HG03571 (cell line): Measurements from ENCODE around the gene HNRNPA3.
"Not testable (repeated sequence)": the region's sequence is repeated elsewhere in the genome, so short reads cannot be mapped to it uniquely, and the experiment has no call there.

ENCODE experiments used
- ATAC-seq: cut with Tn5 transposase; IDR thresholded peaks from one replicate; pipeline ENCODE4 v1.9.1; 2021; ENCODE audit not compliant: unreplicated experiment

The HNRNPA3 gene

DNA sequence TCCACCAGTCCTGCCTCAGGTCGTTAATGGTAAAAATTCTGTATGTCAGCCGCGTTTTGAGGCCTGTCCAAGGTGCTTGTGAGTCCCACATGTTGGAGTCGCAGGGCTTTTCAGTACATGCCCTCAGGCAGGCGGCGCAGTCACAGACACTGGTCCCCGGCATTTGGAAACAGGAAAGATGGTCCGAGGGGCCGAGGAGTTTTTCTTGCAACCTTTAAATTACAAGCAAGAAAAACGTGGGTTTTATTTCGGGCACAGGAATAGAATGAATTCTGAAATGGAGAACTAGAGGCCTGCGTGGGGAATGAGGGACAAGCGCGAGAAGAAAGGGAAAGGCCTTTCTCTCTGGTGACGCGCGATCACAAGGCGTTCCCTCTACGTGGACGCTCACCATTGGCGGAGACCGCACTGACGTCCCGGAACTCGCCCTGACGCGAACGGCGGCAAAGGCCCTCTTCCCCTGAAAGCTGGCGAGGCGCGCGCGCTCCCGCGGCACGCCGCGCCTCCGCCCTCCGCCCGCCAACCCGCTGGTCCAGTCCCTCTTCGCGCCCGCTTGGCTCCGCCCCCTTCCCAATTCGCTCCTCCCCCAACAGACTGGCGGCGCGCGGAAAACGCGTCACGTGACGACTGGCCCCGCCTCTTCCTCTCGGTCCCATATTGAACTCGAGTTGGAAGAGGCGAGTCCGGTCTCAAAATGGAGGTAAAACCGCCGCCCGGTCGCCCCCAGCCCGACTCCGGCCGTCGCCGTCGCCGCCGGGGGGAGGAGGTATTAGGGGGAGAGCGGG, at the start of gene HNRNPA3:
Gene HNRNPA3 (plus strand): TSS at position 689 of the 785 bp plus-strand sequence. CDS start 6 bp downstream, at position 695.
- peak; percentile 90 for ATAC-seq

GRCh38 chr2:177164131-177164530, 48.5 kb upstream of the HNRNPA3 start:
- no peak for ATAC-seq

- ATAC-seq, result peak; percentile 63
These were observed 48.0 kb upstream of the HNRNPA3 start for GRCh38 chr2:177164584-177165052.

- ATAC-seq, result no peak
These were observed 47.5 kb upstream of the HNRNPA3 start for GRCh38 chr2:177165061-177165583.

DNA sequence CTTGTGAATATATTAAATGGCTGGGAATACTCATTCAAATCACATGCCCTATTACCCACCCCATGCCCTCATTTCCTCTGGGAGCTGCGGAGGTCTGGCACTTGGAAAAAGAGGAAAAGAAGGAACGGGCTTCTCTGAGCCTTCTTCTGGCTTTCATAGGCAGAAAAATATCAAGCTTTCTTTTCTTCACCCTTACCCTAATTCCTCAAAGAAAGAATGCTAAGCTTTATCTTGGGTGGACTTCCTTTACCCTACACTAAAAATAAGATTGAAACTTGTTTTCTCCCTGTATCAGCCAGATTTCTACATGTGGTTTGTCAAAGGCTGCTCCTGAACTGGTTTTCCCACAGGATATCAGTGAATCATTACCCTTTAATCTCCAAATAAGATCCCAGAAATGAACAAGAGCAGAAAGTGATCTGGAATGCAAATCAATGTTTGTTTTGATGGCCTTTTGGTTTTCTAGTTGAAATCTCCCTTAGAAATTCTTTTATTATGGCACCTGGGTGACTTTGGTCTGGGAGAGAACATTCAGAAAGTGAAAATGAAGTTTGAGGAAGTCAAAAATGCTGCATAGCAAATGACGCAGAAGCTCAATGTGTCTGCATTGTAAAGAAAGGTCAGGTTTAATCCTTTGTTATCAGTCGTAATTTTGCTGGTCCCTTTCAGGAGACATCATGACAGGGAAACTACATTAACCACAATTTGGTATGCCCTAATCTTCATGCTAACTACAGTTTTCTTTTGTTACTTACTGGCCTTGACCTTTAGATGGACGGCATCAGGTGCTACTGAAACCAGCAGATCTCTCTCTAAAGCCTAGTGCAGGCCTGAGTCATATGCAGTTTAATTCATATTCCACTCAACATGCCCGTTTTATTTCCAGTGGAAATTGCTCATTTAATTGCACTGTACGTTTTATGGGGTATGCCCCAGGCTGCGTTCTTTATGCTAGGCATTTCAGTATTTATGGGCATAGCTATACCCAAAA, 46.6 kb upstream of the HNRNPA3 start:
- ATAC-seq, result peak; percentile 49

GRCh38 chr2:177169810-177170514, 42.6 kb upstream of the HNRNPA3 start:
- peak; percentile 59 for ATAC-seq

DNA sequence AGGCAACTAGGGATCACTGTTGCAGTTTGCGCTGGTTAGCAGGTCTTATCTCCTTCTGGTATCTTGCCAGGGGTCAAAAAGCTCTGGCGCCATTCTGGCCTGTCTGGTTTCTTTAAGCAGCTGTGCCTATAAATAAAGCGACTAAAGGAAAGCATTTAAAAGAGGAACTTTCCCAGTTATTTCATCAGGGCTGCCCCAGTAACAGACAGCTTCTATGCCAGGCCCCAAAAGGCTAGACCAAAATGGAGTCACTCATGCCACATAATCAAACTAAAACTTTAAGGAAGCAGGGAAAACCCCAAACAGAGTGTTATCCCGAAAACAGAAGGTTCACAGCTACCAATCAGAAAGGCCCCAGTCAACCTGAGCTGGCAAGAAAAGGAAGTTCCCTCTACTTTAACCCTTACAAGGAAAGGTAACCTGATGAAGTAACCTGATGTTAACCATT, 41.2 kb upstream of the HNRNPA3 start:
- ATAC-seq, result no peak

DNA sequence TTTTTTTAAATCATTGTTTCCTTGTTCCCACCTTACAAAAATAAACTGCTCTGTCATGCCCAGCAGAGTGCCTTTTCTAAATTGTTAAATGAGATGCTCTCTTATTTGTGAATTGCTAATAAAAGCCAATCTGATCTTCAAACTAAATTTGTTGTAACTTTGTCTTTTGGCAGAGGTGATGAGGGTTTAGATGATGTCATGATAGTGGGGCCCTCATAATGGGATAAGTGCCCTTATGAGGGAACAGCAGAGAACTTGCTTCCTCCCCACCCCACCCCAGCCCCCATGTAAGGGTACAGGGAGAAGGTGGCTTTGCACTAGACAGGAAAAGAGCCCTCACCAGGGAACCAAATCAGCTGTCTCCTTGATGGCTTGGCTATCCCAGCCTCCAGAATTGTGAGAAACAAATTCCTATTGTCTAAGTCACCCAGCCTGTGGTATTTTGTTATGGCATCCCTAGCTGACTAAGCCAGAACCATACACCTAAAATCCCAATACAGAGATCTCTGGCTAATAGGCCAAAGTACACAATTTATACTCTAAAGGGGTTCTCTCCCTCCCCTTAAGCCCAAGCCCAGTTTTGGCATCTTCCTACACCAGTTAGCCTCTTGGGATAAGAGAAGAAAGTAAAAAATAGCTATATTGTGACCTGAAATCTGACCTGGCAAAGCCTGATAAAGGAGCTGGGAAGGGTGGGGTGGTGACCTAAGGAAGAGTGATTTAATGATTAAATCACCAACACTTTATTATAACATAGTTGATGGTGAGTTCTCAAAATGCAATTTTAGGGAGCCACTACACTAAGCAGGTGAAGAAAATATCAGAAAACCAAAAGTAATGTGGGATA, 40.3 kb upstream of the HNRNPA3 start:
- ATAC-seq, result no peak

DNA sequence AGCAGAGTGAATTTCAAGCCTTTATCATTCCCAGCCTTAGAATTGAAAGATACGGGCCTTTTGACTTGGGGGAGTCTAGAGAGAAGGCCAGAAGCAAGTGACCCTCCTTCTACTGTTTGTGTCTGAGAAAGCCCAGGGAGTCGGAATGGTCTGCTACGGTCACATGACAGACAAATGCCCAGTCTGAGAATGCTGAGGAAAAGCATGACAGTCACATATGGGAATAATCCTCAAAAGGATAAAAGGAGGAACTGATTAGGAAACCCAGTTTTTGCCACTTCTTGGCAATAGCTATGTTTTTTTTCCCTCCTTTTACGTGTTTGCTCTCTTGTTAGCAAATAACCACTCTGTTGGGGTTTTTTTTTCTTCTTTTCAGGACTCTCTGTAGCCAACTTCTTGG, 38.1 kb upstream of the HNRNPA3 start:
- ATAC-seq, result no peak

DNA sequence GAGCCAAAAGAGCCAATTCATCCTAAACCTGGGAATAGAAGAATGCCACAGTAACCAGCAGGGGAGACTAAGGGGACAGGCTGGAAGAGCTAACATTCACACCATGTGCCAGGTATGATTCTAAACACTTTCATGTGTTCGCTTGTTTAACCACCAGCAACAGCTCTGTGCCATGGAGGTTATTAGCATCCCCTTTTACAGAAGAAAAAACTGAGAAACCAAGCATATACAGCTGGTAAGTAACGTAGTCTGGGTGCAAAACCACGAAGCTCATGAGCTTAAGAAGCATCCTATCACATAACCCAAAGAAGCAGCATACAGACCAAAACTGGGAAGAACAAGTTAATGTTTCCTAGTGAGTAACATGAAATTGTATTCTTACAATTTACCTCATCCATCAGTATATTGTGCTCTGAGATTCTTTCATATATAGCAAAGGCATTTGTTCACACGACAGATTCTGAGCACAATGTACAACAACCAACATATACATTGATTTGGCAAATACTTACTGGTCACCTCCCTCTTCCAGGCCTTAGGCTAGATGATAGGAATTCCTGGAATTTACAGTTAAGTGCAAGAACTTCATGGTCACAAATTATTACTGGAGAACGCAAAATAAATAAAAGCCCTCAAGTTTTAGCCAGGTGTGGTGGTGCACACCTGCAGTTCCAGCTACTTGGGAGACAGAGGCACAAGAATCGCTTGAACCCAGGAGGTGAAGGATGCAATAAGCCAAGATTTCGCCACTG, 36.5 kb upstream of the HNRNPA3 start:
- ATAC-seq, result no peak

DNA sequence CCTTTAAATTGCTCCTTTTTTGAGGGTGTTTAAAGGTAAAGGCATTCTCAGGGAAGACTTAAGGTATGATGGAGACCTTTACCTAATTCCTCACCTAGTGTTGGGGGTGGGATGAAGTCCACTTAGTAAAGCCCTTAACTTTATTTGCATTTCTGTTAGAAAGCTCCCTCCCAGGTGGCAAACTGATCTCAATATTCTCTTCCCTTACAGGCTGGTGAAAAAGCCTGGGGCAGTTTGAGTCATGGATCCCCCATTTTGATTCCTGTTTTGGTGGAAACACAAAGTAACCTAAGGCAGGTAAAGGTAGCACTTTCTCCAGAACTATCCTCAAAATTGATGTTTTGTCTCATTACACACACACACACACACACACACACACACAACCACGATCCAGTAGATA, 33.8 kb upstream of the HNRNPA3 start:
- no peak for ATAC-seq

- no peak for ATAC-seq
These were observed 33.4 kb upstream of the HNRNPA3 start for GRCh38 chr2:177179227-177179626.

DNA sequence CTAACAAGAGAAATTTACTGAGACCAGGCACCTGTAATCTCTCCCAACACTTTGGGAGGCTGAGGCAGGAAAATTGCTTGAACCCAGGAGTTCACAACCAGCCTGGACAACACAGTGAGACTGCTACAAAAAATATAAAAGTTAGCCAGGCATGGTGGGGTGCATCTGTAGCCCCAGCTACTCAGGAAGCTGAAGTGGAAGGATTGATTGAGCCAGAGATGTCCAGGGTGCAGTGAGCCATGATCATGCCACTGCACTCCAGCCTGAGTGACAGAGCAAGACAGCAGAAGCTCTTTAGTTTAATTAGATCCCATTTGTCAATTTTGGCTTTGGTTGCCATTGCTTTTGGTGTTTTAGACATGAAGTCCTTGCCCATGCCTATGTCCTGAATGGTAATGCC, 32.9 kb upstream of the HNRNPA3 start:
- ATAC-seq, result not testable (repeated sequence)

GRCh38 chr2:177180269-177181000, 32.2 kb upstream of the HNRNPA3 start:
- no peak for ATAC-seq

DNA sequence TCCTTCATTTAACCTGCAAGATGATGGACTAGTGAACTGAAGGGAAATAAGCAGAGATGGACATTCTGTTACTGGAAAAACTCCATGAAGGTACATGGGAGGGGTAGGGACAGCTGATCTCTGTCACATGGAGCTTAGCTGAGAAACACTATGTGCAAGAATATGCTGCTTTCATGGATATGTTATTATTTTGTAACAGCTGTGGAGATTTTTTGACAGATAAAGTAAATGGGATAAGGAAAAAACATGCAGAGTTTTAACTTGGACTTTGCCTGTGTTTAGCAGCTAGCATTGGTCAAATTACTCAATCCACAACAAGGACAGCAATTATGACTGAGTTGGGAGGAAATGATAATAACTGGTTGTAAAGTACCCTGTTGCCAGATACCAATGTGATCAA, 28.7 kb upstream of the HNRNPA3 start:
- ATAC-seq, result no peak

GRCh38 chr2:177184606-177185005, 28.0 kb upstream of the HNRNPA3 start:
- ATAC-seq, result no peak

GRCh38 chr2:177186038-177186437, 26.6 kb upstream of the HNRNPA3 start:
- not testable (repeated sequence) for ATAC-seq

DNA sequence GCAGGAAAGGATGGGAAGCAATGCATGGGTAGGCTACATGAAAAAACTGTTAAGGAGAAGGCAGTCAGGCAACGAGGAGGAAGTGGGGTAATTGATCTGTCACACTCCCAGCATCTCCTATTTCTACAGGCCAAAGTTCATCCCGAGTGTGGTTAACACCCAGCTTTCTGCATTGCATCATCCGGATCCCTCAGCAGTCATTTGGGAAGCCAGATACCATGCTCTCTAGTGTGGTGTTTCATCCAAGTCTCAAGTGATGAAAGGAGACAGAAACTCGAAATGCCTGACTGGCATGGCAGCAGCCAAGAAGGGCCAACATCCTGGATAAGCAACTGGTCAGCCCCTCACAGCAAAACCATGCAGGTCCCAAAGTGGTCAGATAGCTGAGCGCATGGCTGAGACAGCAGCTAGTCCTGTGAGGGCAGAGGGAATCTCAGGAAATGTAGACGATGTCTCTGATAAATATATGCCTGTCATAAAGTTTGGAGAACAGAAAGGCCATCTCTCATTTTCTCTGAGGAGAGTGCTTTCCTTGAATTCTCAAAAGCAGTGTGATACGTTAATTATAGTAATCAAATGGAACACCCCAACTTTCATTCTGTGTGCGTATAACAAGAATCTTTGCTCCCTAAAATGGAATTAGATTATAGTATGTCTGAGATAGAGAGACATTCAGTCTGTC, 24.8 kb upstream of the HNRNPA3 start:
- ATAC-seq, result no peak
